Measurements from ENCODE around the gene RPL26. TPM values are rescaled to one million over a fixed set of nuclear protein-coding genes. Genes with fewer than 3 reads are reported as not detected.
A peak's percentile ranks its signal among the peaks of the same experiment; 100 is the strongest.
"Not testable (repeated sequence)": the region's sequence is repeated elsewhere in the genome, so short reads cannot be mapped to it uniquely, and the experiment has no call there.

RPL26 gene
- total and polyA plus RNA-seq, 4 donors = 1,055 to 6,952 (median 2,234) TPM

- WGBS, 2 donors = 81% methylated on average over 7 of the region's 7 CpGs
- no peak overlapping the region for H3K4me3 ChIP-seq (ENCODE audit: low read length in 2 of 2)
- intact Hi-C loops (cut with DNase I) = no loop called here
- H3K9me3 ChIP-seq (ENCODE audit: control insufficient read depth, low read length) = no peaks in the 10 kb centered on the region
- no peak overlapping the region for H3K27ac ChIP-seq (ENCODE audit: low read depth in 1 of 2, low read length in 2 of 2)
- H3K36me3 ChIP-seq (ENCODE audit: control insufficient read depth in 1 of 2, insufficient read depth in 2 of 2, low read length in 1 of 2) = no peaks in the 10 kb centered on the region
- no peaks in the 10 kb centered on the region for H3K4me1 ChIP-seq (ENCODE audit: control insufficient read depth in 1 of 2, insufficient read depth in 2 of 2, low read length in 2 of 2)
- ATAC-seq (ENCODE audit: low FRiP score) (no peak), DNase-seq (no peak)
- no peaks in the 10 kb centered on the region for H3K27me3 ChIP-seq (ENCODE audit: control insufficient read depth in 1 of 2, insufficient read depth in 2 of 2, low read length in 1 of 2)
Observed at GRCh38 chr17:8350339-8350738, 32.7 kb downstream of the RPL26 start.

GRCh38 chr17:8347001-8347400 is 36.0 kb downstream of the RPL26 start:
- intact Hi-C loops (cut with DNase I); DNase-seq; ATAC-seq (ENCODE audit: low FRiP score); H3K4me3 ChIP-seq (ENCODE audit: low read length in 2 of 2); H3K4me1 ChIP-seq (ENCODE audit: control insufficient read depth in 1 of 2, insufficient read depth in 2 of 2, low read length in 2 of 2); H3K27me3 ChIP-seq (ENCODE audit: control insufficient read depth in 1 of 2, insufficient read depth in 2 of 2, low read length in 1 of 2); H3K36me3 ChIP-seq (ENCODE audit: control insufficient read depth in 1 of 2, insufficient read depth in 2 of 2, low read length in 1 of 2); H3K27ac ChIP-seq (ENCODE audit: low read depth in 1 of 2, low read length in 2 of 2); H3K9me3 ChIP-seq (ENCODE audit: control insufficient read depth, low read length): not testable (repeated sequence)
- 30 to 44% methylated on average over 17 to 25 of the region's 25 CpGs for WGBS, 2 donors

- intact Hi-C loops (cut with DNase I) = no loop called here
- Histone ChIP-seq H3K4me1 (ENCODE audit: control insufficient read depth in 1 of 2, insufficient read depth in 2 of 2, low read length in 2 of 2) (no peaks in the 10 kb centered on the region), H3K27me3 (ENCODE audit: control insufficient read depth in 1 of 2, insufficient read depth in 2 of 2, low read length in 1 of 2) (no peaks in the 10 kb centered on the region), H3K27ac (ENCODE audit: low read depth in 1 of 2, low read length in 2 of 2) (no peak overlapping the region), H3K9me3 (ENCODE audit: control insufficient read depth, low read length) (no peaks in the 10 kb centered on the region), H3K4me3 (ENCODE audit: low read length in 2 of 2) (no peak overlapping the region), H3K36me3 (ENCODE audit: control insufficient read depth in 1 of 2, insufficient read depth in 2 of 2, low read length in 1 of 2) (no peaks in the 10 kb centered on the region)
- WGBS, 2 donors = 71 to 72% methylated on average over 5 of the region's 5 CpGs
- DNase-seq (no peak), ATAC-seq (ENCODE audit: low FRiP score) (no peak)
Observed at GRCh38 chr17:8345951-8346665, 36.9 kb downstream of the RPL26 start.

GRCh38 chr17:8345052-8345690 is 37.8 kb downstream of the RPL26 start:
- H3K4me1 ChIP-seq (ENCODE audit: control insufficient read depth in 1 of 2, insufficient read depth in 2 of 2, low read length in 2 of 2) = no peaks in the 10 kb centered on the region
- DNase-seq (no peak), ATAC-seq (ENCODE audit: low FRiP score) (no peak)
- intact Hi-C loops (cut with DNase I) = no loop called here
- H3K27ac ChIP-seq (ENCODE audit: low read depth in 1 of 2, low read length in 2 of 2) = no peak overlapping the region
- H3K27me3 ChIP-seq (ENCODE audit: control insufficient read depth in 1 of 2, insufficient read depth in 2 of 2, low read length in 1 of 2) = no peaks in the 10 kb centered on the region
- no peaks in the 10 kb centered on the region for H3K36me3 ChIP-seq (ENCODE audit: control insufficient read depth in 1 of 2, insufficient read depth in 2 of 2, low read length in 1 of 2)
- no peak overlapping the region for H3K4me3 ChIP-seq (ENCODE audit: low read length in 2 of 2)
- WGBS, 2 donors = 64 to 69% methylated on average over 6 of the region's 6 CpGs
- H3K9me3 ChIP-seq (ENCODE audit: control insufficient read depth, low read length) = no peaks in the 10 kb centered on the region

GRCh38 chr17:8341456-8341855 is 41.5 kb downstream of the RPL26 start:
- H3K4me3 ChIP-seq (ENCODE audit: low read length in 2 of 2) = no peak overlapping the region
- H3K27me3 ChIP-seq (ENCODE audit: control insufficient read depth in 1 of 2, insufficient read depth in 2 of 2, low read length in 1 of 2) = no peaks in the 10 kb centered on the region
- no peak overlapping the region for H3K27ac ChIP-seq (ENCODE audit: low read depth in 1 of 2, low read length in 2 of 2)
- intact Hi-C loops (cut with DNase I) = no loop called here
- 74 to 77% methylated on average over 4 of the region's 4 CpGs for WGBS, 2 donors
- H3K36me3 ChIP-seq (ENCODE audit: control insufficient read depth in 1 of 2, insufficient read depth in 2 of 2, low read length in 1 of 2) = no peaks in the 10 kb centered on the region
- H3K9me3 ChIP-seq (ENCODE audit: control insufficient read depth, low read length) = no peaks in the 10 kb centered on the region
- no peak for ATAC-seq (ENCODE audit: low FRiP score)
- H3K4me1 ChIP-seq (ENCODE audit: control insufficient read depth in 1 of 2, insufficient read depth in 2 of 2, low read length in 2 of 2) = no peaks in the 10 kb centered on the region
- no peak for DNase-seq

- Histone ChIP-seq H3K27ac (ENCODE audit: low read depth in 1 of 2, low read length in 2 of 2) (no peak within 1 kb of the TSS), H3K4me3 (ENCODE audit: low read length in 2 of 2) (no peak within 1 kb of the TSS), H3K9me3 (ENCODE audit: control insufficient read depth, low read length) (no peaks in the 10 kb centered on the region), H3K4me1 (ENCODE audit: control insufficient read depth in 1 of 2, insufficient read depth in 2 of 2, low read length in 2 of 2) (no peaks in the 10 kb centered on the region), H3K36me3 (ENCODE audit: control insufficient read depth in 1 of 2, insufficient read depth in 2 of 2, low read length in 1 of 2) (no peaks in the 10 kb centered on the region), H3K27me3 (ENCODE audit: control insufficient read depth in 1 of 2, insufficient read depth in 2 of 2, low read length in 1 of 2) (no peaks in the 10 kb centered on the region)
- ATAC-seq (ENCODE audit: low FRiP score) = no peak
- intact Hi-C loops (cut with DNase I) = no loop called here
- DNase-seq = no peak
- WGBS, 2 donors = 87 to 88% methylated on average over 2 of the region's 2 CpGs
Observed at GRCh38 chr17:8339540-8339939, 43.5 kb downstream of the RPL26 start, which contains the start of gene ODF4. TSS of gene ODF4 (plus strand) at chr17:8339840. CDS start at chr17:8340052, 212 bp downstream.

- DNase-seq (no peak), ATAC-seq (ENCODE audit: low FRiP score) (no peak)
- 51 to 53% methylated on average over 5 of the region's 5 CpGs for WGBS, 2 donors
- intact Hi-C loops (cut with DNase I) = no loop called here
- no peaks in the 10 kb centered on the region for H3K4me1 ChIP-seq (ENCODE audit: control insufficient read depth in 1 of 2, insufficient read depth in 2 of 2, low read length in 2 of 2)
- H3K27me3 ChIP-seq (ENCODE audit: control insufficient read depth in 1 of 2, insufficient read depth in 2 of 2, low read length in 1 of 2) = no peaks in the 10 kb centered on the region
- H3K36me3 ChIP-seq (ENCODE audit: control insufficient read depth in 1 of 2, insufficient read depth in 2 of 2, low read length in 1 of 2) = no peaks in the 10 kb centered on the region
- H3K4me3 ChIP-seq (ENCODE audit: low read length in 2 of 2) = no peak overlapping the region
- no peaks in the 10 kb centered on the region for H3K9me3 ChIP-seq (ENCODE audit: control insufficient read depth, low read length)
- no peak overlapping the region for H3K27ac ChIP-seq (ENCODE audit: low read depth in 1 of 2, low read length in 2 of 2)
Observed at GRCh38 chr17:8338753-8339140, 44.2 kb downstream of the RPL26 start.

- Histone ChIP-seq H3K27me3 (ENCODE audit: control insufficient read depth in 1 of 2, insufficient read depth in 2 of 2, low read length in 1 of 2) (no peaks in the 10 kb centered on the region), H3K36me3 (ENCODE audit: control insufficient read depth in 1 of 2, insufficient read depth in 2 of 2, low read length in 1 of 2) (no peaks in the 10 kb centered on the region), H3K9me3 (ENCODE audit: control insufficient read depth, low read length) (no peaks in the 10 kb centered on the region), H3K27ac (ENCODE audit: low read depth in 1 of 2, low read length in 2 of 2) (no peak overlapping the region), H3K4me1 (ENCODE audit: control insufficient read depth in 1 of 2, insufficient read depth in 2 of 2, low read length in 2 of 2) (no peaks in the 10 kb centered on the region), H3K4me3 (ENCODE audit: low read length in 2 of 2) (peak overlapping the region in 1 of 2 donors; percentile 3)
- intact Hi-C loops (cut with DNase I) = no loop called here
- WGBS, 2 donors = 17 to 18% methylated on average over 11 of the region's 11 CpGs
- no peak for ATAC-seq (ENCODE audit: low FRiP score)
- no peak for DNase-seq
Observed at GRCh38 chr17:8337802-8338752, 44.9 kb downstream of the RPL26 start.

Measured in aorta (tissue), 5 donors.